ENCODE data around the gene C1QTNF6.

C1QTNF6 gene

DNA sequence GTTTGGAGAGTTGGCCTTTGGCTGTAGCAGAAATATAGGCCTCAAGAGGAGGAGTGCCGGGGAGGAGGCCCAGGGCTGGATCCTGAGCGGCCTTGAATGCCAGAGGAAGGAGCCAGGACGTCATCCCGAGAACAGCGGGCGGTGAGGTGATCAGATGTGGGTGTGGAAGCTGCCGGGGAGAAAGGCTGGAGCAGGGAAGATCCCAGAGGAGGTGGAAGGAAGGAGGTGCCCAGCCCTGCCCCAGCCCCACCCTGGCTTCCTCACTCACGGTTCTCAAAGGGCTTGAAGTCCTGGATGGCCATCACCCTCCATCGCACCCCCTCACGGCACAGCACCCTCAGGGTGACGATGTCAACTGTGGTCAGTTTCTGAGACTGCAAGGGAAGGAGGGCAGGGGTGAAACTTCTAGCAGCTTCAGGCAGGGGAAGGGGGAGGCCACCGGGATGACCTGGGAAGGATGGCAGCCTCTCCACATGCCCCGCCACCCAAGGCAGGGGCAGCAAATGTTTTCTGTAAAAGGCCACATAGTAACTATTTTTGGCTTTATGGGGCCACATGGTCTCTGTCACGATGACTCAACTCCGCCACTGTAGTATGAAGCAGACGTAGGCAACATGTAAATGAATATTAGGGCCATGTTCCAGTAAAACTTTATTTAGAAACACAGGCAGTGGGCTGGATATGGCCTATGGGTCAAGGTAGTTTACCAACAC, 49.0 kb downstream of the C1QTNF6 start:
- DNase-seq: no peak

DNA sequence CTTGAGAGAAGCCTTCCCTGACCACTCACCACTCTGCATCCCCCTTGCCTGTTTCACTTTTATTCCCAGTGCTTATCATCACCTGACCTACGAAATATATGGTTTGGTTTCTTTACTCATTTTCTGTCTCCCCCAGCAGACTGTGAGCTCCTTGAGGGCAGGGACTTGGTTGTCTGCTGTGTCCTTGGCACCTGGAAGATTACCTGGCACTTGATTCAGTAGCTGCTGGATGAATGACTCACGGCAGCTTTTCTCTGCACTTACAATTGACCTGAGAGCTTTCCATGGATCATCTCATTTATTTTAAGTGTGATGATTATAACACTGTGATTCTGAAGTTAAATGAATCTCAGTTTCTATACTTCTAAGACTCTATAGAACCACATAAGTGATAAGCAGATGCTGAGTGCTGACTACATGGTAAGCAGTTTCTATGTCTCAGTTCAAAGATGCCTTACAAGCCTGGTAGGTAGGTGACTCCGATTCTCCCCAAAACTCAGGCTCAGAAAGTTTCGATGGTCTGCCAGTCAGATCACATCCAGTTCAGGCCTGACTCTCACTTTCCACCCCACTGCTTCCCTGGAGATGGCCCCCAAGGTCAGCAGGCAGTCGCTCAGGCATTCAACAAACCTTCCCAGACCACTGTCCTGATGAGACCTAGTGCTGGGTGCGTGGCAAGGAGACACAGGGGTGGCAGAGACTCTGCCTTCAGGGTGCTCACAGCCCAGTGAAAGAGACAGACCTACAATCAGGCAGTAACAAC, 50.0 kb downstream of the C1QTNF6 start:
- DNase-seq: no peak

DNA sequence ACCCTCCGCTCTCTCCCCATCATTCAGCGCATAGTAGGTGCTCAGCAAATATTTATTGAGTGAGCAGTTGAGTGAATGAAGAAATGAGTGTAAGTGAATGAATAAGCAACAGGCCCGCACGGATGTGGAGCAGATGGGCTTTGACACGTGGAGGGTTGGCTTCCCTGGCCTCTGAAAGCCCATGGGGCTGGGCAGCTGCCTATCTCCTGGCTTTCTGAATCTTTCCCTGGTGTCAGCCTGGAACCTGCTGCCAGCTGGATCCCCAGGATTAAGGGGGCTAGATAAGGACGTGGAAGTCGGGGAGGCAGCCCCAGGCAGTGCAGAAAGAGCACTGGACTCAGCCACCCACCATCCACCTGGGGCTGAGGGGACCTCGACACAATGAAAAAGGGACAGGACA, 50.9 kb downstream of the C1QTNF6 start:
- DNase-seq: no peak

DNA sequence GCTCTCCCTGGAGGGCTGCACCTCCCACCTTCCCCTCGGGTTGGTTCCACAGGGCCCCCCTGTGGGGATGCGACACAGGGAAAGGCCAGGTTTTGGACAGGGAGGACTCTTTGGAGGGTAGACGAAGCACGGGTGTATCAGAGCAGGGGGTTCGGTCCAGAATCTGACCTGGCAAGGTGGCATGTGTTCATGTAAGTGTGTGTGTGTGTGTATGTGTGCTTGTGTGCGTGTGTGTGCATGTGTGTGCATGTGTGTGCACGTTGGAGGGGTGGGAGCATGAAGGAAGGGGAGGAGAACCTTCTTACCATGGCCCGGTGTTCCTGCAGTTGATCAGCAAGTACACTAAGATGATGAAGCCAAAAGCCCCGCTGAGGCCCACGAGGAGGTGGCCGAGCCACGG, 53.0 kb downstream of the C1QTNF6 start:
- no peak for DNase-seq

DNA sequence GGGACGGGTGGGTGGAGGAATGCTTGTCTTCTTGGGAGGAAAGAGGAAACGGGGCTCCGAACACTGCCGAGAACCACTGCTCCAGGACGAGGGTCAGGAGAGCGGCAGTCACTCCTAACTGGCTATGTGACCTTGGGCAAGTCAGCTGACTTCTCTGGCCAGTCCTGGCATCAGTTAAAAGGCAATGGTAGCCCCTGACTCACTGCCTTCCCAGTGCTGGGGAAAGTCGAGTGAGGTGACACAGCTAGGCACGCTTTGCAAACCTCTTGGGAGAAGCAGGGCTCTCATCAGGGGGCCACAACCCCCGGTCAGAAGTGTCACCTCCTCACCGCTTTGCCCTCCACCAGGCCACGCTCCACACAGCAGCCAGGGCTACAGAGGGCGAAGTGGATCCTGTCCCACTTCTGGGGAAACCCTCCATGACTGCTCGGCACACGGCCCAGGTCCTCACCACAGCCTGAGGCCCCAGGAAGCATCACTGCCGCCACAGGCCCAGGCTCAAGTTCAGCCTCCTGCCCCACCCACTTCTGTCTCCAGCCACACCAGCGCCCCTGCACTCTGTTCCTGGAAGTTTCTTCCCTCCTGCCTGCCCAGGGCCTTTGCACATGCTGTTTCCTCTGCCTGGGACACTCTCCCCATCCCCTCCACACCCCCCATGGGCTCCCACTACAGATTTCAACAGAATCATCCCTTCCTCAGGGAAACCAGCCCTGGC, 54.6 kb downstream of the C1QTNF6 start:
- DNase-seq: no peak

DNA sequence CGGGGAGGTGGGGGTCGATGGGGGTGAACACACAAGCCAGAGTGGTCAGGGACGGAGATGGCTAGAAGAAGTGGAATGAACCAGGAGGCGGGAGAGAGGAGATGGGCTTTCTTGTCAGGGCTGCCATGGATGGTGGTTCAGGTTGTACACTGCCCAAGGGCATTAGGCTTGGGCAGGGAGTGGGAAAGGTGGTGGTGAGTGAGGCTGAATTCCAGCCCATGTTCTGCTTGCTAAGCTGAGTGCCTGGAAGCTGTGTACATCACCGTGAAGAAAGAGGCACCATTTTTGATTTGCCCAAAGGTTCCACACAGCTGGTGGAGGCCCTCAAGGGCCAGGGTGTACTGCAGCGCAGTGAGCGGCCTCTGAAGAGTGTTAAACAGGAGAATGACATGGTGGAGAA, 55.3 kb downstream of the C1QTNF6 start:
- no peak for DNase-seq
